Measurements from ENCODE around the gene RNF114.
"Not testable (repeated sequence)": the region's sequence is repeated elsewhere in the genome, so short reads cannot be mapped to it uniquely, and the experiment has no call there.

The RNF114 gene

DNA sequence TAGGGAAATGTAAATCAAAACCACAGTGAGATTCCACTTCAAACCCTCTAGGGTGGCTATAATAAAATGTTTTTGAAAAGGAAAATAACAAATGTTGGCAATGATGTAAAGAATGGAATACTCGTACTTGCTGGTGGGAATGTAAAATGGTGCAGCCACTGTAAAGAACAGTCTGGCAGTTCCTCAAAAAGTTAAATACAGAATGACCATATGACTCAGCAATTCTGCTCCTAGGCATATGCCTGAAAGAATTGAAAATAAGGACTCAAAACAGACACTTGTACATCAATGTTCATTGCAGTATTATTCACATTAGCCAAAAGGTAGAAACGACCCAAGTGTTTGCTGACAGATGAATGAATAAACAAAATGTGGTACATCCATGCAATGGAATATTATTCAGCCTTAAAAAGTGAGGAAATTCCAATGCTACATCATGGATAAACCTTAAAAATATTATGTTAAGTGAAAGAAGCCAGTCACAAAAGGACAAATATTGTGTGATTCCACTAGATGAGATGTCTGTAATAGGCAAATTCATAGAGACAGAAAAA, 10.2 kb upstream of the RNF114 start:
- no peak for DNase-seq

DNA sequence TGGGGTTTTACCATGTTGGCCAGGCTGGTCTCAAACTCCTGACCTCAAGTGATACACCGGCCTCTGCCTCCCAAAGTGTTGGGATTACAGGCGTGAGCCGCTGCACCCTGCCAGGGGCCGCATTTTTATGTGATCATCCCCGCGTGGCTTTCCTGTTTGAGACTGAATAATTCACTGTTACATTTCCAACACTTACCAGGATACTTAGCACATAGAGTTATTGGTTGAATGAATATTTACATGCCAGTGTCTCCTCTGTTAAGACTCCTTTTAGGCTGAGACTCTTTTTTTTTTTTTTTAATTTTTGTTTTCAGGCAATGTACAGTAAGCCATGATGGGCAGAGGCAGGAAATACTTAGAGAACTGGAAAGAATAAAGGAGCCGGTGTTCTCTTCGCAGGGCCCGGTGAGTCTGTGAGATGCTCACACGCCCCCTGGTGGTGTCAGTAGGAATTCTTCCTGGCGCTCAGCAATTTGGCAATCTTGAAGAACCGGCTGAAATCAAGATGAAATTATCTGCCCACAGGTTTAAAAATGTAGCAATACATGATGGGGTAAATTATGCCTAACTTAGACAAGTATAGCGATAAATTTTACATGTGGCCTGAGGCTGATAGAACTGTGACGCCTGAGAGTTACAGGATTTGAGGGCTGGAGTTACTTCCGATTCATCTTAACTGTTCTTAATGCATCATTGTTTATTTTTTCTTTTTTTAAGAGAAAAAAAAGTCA, 7.6 kb upstream of the RNF114 start:
- DNase-seq = peak in 53 of 56 donors; percentile 15 to 93 (median 64)

- DNase-seq = no peak
These were observed 7.1 kb upstream of the RNF114 start for GRCh38 chr20:49929142-49929494.

GRCh38 chr20:49935746-49936152, 448 bp upstream of the RNF114 start:
- no peak for DNase-seq

GRCh38 chr20:49937027-49937929, 1.1 kb downstream of the RNF114 start:
- peak in 1 of 56 donors; percentile 54 for DNase-seq

DNA sequence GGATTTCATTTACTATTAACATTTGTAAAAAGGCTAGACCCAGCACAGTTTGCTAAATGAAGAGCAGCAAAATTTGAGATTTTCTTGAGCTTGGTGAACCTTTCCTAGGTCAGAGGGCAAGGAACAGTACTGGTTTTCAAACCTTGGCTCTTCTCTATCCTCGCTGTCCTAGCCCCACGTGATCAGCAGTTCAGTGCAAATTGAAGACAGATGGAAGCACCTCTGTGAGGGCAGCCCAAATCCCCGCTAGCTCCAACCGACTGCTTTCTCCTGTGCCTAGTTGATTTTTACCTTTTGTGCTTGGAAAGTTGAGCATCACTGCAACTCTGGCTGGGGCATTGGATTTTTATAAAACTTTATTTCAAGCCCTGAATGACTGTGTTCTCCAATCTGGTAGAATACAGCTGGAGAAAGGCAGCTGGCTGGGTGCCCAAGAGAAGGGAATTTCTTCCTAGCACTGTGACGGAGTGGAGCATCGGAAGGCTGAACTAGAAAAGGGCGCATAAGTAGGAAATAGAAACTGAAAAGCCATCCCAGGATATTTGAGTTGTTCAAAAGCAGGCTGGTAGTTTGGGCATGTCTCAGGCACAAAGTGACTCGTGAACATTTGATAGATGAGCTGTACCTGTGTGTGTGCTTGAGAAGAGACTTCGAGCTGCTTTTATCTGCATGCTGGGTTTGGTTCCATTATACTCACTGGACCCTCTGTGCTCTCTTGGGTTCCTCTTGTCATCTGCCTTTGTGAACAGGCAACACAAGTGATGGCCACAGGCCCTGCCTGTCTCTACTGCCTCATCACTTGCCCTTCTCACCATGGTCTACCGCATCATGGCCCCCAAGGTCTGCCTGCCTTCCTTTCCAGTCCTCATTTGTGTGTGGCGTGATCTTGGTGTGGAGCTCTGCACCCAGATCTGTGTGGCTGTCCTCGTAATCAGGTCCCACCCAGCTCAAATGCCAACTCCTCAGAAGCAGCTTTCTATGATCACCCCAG, 2.3 kb downstream of the RNF114 start:
- DNase-seq = peak in 23 of 56 donors; percentile 4 to 61 (median 15)

- DNase-seq = no peak
These were observed 5.3 kb downstream of the RNF114 start for GRCh38 chr20:49941456-49941855.

- no peak for DNase-seq
These were observed 6.1 kb downstream of the RNF114 start for GRCh38 chr20:49942303-49942702.

GRCh38 chr20:49942942-49943341, 6.7 kb downstream of the RNF114 start:
- no peak for DNase-seq

GRCh38 chr20:49945306-49945700, 9.1 kb downstream of the RNF114 start:
- no peak for DNase-seq

GRCh38 chr20:49945701-49946477, 9.7 kb downstream of the RNF114 start:
- no peak for DNase-seq

DNA sequence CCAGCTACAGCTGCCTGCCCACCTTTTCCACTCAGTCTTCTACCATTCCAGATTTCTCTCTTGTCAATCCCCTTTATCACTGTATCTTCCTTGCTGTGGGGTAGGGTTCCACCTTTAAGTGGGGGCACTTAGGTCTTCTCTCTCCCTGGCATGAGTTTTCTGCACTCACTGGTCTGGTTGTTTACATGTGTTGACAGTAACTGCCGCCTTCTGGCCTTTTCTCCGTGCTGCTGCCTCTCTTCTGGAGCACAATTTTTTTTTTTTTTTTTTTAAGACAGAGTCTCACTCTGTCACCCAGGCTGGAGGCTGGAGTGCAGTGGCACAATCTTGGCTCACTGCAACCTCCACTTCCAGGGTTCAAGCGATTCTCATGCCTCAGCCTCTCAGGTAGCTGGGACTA, 12.0 kb downstream of the RNF114 start:
- no peak for DNase-seq

DNA sequence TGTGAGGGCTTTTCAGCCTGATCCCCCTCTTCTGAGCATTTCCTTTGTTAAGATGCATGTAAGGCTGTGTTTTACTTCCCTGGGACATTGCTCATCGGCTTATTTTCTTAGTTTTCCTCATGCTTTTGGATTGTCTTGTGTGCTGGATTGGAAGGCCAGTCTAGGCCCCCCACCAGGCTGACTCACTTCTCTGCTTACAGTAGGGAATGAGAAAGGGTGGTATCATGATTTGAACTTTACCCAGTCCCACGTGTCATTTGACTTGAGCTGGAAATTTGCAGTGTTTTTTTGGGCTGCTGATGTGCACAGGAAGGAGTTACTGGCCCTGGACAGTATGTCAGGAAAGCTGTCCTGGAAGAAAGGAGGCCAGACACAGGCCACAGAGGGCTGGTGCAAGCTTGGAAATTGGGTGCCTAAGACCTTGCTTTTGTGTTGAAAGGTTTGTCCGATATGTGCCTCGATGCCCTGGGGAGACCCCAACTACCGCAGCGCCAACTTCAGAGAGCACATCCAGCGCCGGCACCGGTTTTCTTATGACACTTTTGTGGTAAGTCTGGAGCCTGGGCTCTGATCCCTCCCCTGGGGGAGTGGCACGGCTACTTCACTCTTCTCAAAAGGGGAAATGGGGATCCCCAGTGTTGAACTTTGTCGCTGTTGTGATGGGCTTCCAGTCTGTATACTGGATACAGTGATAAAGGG, 12.8 kb downstream of the RNF114 start:
- DNase-seq = no peak

DNA sequence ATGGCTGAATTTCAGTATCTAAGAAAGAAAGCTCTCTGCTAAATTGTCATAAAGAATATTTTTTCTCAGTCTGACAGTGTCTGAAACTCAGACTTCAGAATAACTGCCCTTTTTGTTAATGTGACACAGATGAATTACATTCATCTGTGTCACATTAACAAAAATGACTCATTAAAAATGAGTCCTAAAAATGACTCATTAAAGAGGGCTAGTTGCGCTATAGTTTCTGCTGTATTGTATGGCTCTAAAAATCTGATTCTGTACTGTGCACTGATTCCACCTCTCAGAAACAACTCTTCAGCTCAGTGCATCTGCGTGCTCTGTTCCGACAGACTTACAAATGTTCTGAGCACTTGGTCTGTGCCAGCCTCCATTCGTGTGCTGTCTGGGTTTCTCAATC, 15.0 kb downstream of the RNF114 start:
- DNase-seq = no peak

GRCh38 chr20:49955167-49955566, 19.0 kb downstream of the RNF114 start:
- DNase-seq = no peak

DNA sequence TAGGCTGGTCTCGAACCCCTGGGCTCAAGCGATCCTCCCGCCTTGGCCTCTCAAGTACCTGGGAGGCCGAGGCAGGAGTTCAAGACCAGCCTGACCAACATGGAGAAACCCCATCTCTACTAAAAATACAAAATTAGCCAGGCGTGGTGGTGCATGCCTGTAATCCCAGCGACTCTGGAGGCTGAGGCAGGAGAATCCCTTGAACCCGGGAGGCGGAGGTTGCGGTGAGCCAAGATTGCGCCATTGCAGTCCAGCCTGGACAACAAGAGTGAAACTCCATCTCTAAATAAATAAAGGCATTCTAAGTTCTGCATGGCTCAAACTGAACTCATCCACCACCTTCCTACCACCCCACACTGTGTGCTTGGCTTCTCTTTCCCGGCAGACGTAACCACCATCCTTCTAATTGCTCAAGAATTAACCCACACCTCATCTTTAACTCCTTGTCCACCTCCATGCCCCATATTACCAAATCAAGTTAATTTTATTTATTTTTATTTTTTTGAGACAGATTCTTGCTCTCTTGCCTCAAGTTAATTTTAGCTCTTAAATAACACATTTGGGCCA, 19.7 kb downstream of the RNF114 start:
- not testable (repeated sequence) for DNase-seq

- DNase-seq = no peak
These were observed 20.5 kb downstream of the RNF114 start for GRCh38 chr20:49956689-49957088.

DNA sequence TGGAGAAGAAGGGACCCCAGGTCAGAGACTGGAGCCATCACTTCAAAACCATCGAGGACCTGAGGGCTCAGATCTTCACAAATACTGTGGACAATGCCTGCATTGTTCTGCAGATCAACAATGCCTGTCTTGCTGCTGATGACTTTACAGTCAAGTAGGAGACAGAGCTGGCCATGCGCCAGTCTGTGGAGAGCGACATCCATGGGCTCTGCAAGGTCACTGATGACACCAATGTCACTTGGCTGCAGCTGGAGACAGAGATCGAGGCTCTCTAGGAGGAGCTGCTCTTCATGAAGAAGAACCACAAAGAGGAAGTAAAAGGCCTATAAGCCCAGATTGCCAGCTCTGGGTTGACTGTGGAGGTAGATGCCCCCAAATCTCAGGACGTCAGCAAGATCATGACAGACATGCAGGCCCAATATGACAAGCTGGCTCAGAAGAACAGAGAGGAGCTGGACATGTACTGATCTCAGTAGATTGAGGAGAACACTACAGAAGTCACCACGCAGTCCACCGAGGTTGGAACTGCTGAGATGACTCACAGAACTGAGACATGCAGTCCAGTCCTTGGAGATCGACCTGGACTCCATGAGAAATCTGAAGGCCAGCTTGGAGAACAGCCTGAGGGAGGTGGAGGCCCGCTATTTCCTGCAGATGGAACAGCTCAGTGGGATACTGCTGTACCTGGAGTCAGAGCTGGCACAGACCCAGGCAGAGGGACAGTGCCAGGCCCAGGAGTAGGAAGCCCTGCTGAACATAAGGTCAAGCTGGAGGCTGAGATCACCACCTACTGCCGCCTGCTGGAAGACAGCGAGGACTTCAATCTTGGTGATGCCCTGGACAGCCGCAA, 21.1 kb downstream of the RNF114 start:
- DNase-seq = peak in 50 of 56 donors; percentile 5 to 90 (median 64)
